GM12801 (cell line): ENCODE measurements around the gene TNRC6B.

ENCODE experiments used
- TF ChIP-seq, protein P1 (sequence below): IDR thresholded peaks from one replicate; pipeline ENCODE4 v1.5.1; 2011; ENCODE audit warnings: control low read depth; ENCODE audit not compliant: insufficient read length; ENCODE audit errors: extremely low read depth

The TNRC6B gene

DNA sequence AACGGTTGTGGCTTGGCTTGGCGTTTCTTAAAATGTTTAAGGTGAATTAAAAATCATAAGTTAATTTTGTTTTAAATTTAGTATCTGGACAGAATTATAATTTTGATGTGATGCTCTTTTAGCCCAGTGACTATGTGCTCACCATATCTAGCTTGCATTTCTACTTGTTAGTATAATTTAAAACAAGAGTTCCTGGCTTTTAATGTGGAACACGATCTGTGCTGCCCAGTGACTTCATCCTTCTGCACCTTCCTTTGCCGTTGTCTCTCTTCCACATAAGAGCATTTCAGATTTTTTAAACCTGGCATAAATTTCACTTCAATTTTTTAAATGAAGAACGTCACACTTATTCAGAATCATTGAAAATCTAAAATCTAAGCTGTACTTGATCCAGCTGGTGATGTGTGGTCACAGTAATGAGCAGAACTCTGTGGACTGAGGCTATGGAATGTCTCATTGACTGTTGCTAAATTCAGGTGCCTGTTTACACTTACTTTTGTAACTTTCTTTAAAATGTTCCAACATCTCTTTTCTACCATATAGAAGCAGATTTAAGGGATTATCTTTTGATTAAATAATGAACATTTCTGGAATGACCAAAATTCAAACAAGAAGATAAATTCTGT lies 93.1 kb downstream of the TNRC6B start:
- TF ChIP-seq, protein P1, sequence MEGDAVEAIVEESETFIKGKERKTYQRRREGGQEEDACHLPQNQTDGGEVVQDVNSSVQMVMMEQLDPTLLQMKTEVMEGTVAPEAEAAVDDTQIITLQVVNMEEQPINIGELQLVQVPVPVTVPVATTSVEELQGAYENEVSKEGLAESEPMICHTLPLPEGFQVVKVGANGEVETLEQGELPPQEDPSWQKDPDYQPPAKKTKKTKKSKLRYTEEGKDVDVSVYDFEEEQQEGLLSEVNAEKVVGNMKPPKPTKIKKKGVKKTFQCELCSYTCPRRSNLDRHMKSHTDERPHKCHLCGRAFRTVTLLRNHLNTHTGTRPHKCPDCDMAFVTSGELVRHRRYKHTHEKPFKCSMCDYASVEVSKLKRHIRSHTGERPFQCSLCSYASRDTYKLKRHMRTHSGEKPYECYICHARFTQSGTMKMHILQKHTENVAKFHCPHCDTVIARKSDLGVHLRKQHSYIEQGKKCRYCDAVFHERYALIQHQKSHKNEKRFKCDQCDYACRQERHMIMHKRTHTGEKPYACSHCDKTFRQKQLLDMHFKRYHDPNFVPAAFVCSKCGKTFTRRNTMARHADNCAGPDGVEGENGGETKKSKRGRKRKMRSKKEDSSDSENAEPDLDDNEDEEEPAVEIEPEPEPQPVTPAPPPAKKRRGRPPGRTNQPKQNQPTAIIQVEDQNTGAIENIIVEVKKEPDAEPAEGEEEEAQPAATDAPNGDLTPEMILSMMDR: no peak

DNA sequence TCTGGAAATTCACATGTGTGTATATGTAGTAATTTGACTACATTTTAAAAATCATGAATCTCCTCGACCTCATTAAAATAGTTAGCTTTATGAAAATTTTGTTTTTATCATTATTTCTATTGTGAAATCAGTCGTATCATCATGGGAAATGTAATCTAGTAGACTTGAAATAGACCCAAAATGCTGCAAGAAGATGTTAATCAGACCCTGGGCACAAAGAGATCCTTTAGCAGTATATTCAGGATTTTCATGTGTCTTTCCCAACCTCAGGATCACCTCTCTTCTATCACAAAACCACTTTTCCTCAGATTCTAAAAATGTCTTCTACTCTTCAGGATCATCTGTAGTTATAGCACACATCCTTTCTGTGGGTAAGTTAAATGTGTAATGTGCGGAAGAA lies 93.7 kb downstream of the TNRC6B start:
- TF ChIP-seq, protein P1: no peak

DNA sequence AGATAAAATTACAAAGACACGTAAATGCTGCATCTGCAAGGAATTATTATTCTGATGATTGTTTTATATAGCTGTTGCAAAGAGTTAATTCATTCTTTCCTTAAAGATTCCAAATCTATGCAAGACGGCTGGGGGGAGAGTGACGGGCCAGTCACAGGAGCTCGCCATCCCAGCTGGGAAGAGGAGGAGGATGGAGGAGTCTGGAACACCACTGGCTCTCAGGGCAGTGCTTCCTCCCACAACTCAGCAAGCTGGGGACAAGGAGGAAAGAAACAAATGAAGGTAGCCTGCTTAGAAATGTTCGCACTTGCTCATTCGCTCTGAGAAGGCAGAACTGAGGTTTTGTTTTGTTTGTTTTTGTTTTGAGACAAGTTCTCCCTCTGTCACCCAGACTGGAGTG lies 95.6 kb downstream of the TNRC6B start:
- TF ChIP-seq, protein P1: no peak

DNA sequence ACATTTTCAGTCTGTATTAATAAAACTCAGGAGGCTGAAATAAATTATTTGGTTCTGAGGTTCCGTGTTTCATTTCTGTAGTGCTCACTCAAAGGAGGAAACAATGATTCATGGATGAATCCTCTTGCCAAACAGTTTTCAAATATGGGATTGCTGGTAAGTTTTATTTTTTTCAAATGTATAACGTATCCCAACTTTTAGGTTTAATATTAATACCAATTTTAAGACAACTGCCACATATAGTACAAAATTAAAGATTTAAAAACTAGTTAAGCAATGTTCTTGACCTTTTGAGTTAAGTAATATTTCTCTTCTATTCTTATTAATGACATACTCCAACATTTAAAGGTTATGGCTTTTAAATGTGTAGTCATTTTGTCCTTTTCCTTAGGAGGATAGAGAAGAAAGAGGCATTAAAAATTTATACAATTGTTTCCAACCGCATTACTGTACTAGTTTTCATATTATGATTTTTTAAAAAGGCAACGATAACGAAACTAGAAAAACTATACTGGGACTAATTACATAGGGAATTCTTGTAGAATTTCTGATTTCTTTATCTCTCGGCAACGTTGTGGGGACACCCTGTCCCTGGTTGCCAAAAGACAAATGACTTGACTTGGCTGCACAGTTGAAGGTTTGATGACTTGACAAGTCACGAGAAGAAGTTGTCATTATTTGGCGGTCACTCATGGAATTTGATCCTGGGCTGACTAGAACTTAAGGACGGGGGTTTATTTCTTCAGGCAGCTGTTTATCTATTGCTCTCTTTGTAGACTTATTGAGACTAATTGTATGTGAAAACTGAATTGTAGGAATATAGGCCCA lies 99.5 kb downstream of the TNRC6B start:
- TF ChIP-seq, protein P1: no peak

DNA sequence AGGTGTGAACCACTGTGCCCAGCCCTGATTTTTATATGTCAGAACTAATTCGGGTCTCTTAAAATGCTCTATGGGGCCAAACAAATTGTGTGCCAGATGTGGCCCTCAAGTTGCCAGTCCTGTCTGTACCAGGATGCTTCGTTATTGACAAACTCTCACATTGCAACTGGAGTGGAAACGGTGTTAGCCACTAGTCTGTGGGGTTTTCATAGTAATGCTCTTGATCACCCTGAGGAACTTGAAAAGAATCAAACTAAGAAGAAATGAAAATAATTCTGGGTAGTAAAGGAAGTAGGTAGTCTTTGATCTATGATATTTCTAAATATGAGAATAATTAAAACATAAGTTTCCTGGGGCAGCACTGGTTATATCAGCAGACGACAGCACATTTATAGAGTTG lies 101.3 kb downstream of the TNRC6B start:
- TF ChIP-seq, protein P1: no peak

DNA sequence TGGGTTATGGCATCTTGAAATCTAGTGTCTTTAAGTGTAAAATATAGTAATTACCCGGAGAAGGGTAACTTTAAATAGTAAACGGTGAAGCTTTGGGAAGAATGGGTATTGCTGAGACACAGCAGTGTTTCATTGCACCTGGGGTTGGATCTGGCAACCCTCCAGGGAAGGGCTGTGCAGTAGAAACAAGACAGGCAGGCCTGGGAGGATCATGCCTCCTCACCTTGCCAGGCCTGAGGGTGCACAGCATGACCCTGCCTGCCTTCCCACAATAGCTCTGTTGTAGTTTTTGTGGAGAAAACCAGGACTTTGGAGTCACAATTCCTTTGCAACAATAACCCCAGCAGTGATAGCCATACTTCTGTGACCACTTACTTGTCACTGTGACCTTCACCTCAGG lies 104.0 kb downstream of the TNRC6B start:
- TF ChIP-seq, protein P1: no peak

DNA sequence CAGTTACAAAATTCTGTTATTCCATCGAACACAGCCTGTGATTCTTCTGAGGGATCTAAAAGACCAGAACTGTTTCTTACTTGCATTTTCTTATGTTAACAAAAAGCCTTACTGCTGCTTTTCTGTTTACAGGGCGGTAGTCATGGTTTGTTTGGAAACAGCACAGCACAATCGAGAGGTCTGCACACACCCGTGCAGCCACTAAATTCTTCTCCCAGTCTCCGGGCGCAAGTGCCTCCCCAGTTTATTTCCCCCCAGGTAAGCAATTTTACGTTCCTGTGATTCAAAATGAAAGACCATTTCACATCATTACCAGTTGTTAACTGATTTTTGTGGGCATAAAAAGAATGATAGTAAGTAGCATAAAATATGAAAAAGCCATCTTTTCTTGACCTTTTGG lies 107.8 kb downstream of the TNRC6B start:
- TF ChIP-seq, protein P1: no peak
